CD4-positive, alpha-beta T cell treated with Interleukin-21 for 1 hour (primary cell): ENCODE measurements around the gene SCYL3.

Source experiments
- DNase-seq: peaks from one replicate; pipeline ENCODE4 v3.0.0-alpha.2; 2020

Gene SCYL3

DNA sequence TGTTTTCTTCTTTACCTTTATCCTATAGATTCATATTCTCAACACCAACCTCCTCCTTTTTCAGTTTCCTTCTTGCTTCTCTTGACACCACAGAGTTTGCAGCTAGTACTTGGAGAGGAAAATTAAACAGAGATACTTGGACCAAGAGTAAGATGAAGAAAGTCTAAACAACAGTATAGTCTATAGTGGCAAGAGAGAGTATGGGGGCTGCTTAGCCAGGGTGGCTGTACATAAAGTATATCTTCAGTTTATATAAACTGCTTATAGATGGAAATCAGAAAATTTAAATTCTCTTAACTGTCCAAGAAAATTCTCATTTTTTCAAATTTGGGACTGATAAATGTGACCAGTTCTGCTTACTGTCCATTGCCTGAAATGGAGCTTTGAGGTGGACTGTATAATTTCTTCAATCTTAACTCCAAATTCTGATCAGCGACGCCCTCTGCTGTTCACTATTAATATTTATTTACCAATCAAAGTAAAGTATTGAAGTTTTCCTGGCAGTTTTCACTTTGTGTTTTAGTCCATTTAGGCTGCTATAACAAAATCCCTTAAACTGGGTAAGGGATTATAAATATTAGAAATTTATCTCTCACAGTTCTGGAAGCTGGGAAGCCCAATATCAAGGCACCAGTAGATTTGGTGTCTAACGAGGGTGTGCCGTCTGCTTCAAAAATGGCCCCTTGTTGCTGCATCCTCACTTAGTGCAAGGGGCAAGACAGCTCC is 84.2 kb downstream of the SCYL3 start:
- DNase-seq, result peak; percentile 59

- DNase-seq, result no peak
Observed at GRCh38 chr1:169804941-169805340, 88.8 kb downstream of the SCYL3 start.

GRCh38 chr1:169802888-169803287 is 90.8 kb downstream of the SCYL3 start:
- no peak for DNase-seq
